Occipital lobe (tissue), 2 donors: ENCODE measurements around the gene PLD2. TPM values are rescaled to one million over a fixed set of nuclear protein-coding genes. Genes with fewer than 3 reads are reported as not detected.
A peak's percentile ranks its signal among the peaks of the same experiment; 100 is the strongest.

Source experiments
- DNase-seq: peaks from one replicate; lab custom pipeline; 2025; lab: John Stamatoyannopoulos, UW
- total RNA-seq: library from RNA; depleted of rRNA; stranded (reverse); fragments of >200 nt; gene quantifications from one replicate; pipeline ENCODE4 v1.2.3, GENCODE V29; 2014

The PLD2 gene
- total RNA-seq, 1 donor from 2014 or later: 6.1 TPM

DNA sequence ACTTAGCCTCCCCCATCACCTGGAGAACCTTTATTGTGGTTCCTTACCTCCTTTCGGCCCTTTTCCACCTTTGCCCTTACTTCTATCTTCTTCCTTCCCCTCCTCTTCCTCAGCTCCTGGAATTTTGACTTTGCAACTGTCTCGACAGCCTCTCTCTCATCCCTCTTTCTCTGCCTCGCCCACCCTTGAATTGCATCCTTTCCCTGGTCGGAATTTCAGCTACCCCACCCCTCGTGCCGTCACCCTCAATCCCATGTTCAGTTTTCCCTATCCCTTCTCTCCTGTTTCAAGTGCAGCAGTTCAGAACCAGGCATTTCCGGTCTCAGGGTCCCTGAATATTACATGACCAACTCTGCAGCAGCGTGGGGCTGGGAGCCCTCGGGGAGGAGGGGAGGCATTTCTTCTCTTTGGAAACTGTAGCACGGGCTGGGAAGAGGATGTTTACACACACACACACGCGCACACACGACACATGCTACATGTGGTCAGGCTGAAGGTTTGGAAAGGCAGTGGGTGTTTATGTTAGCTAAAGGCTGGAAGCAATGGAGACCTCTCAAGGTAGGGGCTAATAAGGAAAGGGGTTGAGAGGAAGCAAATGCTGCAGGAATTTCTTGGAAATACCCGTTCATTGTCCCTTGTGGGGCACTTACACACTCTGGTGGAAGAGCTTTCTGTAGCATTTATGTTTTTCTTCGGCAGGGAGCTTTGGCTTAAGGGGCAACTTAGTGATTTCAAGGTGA lies 27.2 kb downstream of the PLD2 start:
- DNase-seq: no peak

- DNase-seq: no peak
Observed at GRCh38 chr17:4834681-4835020, 27.7 kb downstream of the PLD2 start.

DNA sequence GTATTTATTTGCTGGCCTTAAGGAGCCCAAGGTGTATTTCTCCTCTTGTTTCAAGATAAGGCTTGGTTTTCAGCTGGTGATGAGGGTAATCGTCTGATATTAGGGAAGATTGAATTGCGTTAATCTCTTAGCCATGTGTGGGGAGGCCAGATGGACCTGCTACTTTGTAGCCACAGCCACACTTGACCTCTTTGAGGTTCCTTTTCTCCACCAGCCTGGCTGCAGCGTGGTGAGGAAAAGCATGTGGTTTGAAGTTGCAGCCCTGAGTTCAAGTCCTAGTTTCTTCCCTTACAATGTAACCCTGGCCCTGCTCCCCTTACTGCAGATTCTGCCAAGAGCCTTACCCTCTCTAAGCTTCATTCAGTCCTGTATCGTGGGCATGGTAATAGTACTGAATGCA lies 29.3 kb downstream of the PLD2 start:
- no peak for DNase-seq

DNA sequence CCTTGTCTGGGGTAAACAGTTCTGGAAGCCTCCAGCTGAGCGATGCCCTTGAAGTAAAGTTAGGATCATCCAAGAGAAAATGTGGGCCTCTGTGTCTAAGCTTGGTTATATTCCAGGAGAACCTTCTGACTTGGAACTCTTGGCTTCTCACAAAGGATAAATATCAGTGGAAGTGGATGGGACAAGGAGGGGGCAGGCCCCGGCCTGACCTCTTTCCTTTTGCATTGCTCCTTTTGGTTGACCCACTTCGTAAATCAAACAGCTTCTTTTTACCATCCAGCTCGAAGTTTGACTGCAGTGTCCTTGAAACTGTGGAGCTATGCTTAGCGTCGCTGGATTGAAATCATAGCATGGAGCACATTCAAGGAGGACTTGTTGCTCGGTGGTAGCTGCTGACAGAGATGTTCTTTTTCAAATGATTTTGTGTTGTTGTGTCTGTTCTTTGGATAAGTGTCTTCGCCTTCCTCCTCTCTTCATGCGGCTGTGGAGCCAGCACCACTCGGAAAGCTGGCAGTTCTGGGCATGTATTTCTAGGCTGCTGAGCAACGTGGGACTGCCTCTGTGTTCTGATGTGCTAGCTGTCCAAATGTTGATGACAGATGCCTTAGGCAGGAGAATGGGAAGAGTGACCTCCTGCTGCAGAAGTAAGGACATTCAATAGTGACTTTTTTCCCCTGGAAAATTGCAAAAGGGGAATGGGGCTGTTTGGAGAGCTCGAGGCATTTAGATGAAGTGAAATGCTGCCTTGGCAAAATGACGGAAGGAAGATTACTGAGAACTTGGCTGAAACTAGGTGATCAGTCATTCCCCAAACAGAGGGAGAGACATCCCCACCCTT lies 30.7 kb downstream of the PLD2 start:
- peak; percentile 54 for DNase-seq

GRCh38 chr17:4838309-4838785 lies 31.4 kb downstream of the PLD2 start:
- no peak for DNase-seq

- no peak for DNase-seq
Observed at GRCh38 chr17:4839221-4839620, 32.3 kb downstream of the PLD2 start.

- DNase-seq: no peak
Observed at GRCh38 chr17:4839965-4840892, 33.3 kb downstream of the PLD2 start.

DNA sequence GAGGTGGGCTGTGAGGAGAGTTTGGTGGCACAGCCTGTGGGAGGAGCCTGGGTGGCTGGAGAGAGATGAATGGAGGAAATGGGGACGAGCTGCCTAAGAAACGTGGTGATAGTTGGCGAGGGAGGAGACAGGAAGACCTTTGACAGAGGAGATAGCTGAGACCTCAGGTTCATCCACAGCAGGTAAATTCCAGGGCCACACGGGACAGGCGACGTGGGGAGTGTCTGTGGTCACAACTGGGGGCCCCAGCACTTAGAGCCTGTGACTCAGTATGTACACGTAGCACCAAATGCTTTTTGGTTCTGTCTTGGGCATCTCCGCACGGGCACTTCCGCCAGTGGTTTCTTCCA lies 33.9 kb downstream of the PLD2 start:
- no peak for DNase-seq

DNA sequence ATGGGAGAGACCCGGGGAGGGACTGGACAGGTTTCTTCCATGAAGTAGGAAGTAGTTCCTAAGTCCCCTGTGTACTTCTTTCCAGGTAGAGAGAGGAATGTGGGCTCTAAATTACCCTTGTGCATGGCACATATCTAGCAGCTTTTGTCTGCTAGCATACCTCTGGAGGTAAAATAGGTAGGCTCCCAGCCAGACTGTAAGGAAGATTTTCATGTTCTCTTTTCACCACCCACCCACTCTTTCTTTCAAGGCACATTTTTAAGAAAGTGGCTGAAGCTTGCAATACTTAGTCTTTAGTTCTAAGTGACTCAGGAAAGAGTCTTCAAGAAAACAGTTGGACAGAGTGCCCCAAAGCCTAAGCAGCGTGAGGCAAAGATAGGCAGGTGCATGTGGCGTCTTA lies 35.4 kb downstream of the PLD2 start:
- no peak for DNase-seq

DNA sequence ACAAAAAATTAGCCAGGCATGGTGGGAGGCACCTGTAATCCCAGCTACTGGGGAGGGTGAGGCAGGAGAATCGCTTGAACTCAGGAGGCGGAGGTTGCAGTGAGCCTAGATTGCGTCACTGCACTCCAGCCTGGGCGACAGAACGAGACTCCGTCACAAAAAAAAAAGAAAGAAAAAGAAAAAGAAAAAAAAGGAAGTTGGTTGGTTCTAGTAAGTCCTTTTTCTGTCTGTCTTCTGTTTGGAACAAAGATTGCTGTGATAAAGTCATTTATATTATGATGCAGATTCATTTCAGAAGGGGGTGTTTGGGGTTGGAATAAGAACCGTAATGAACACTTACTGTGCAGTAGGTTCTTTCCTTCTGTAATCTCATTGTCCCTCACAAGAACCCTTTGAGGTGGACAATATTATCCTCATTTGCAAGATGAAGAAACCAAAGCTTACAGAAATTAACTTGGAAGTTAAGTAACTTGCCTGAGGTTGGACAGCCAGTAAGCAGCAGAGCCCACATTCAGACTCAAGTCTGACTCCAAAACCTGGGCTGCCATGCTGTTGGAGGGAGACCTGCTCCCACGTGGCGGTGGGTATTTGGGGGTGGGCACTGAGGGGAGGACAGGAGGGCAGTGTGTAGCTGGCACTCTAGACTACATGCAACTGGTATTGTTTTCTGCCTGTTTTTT lies 36.5 kb downstream of the PLD2 start:
- DNase-seq: no peak

- no peak for DNase-seq
Observed at GRCh38 chr17:4845118-4845517, 38.2 kb downstream of the PLD2 start.

GRCh38 chr17:4846635-4847390 lies 39.9 kb downstream of the PLD2 start:
- no peak for DNase-seq

GRCh38 chr17:4849011-4849536 lies 42.1 kb downstream of the PLD2 start:
- no peak for DNase-seq

DNA sequence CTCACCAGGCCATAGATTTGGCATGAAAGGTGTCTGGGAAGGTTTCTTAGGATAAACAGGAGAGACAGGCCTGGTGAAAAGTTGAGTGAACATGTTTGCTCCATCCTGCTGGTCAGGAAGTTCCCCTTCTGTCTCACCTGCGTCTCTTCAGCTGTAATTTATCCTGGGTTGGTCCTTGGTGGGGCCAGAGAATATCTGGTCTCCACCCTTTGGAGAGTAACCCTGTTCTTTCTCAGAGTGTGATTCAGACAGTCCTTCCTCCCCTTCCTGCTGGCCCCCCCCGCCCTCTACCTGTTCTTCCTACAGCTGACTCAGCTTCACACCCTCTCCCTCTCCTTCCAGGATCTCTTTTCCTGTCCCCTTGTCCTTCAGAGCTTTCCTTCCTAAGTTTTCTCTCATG lies 43.3 kb downstream of the PLD2 start:
- DNase-seq: no peak

DNA sequence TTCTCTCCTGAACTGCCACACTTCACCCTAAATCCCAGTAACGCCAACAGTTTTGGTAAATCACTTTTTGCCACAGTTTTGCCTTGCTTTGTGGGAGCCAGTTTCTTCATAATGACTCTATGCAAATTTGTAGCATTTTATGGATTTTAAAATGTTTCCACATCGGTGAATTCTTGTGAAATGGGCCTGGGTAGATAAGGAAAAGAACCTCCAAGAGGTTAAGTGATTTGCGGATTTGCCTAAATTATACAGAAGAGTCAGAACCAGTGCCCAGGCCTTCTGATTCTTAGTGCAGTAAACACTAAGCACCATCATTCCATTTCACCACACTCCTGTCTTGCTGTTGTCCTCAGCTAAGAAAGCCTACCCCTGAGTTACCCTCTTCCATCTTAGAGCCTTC lies 44.1 kb downstream of the PLD2 start:
- DNase-seq: no peak

- DNase-seq: no peak
Observed at GRCh38 chr17:4852567-4853207, 45.7 kb downstream of the PLD2 start.

DNA sequence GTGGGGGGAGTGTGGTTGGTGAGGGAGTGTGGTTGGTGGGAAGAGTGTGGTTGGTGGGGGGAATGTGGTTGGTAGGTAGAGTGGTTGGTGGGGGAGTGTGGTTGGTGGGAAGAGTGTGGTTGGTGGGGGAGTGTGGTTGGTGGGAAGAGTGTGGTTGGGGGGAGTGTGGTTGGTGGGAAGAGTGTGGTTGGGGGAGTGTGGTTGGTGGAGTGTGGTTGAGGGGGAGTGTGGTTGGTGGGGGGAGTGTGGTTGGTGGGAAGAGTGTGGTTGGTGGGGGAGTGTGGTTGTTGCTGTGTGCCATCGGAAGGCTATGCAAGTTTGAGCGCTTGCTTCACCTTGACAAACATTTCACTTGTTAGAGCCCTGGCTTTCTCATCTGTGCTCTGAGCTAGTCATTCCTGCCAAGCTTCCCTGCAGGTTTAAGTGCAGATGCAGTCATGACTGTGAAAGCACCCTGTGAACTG lies 46.3 kb downstream of the PLD2 start:
- DNase-seq: no peak

DNA sequence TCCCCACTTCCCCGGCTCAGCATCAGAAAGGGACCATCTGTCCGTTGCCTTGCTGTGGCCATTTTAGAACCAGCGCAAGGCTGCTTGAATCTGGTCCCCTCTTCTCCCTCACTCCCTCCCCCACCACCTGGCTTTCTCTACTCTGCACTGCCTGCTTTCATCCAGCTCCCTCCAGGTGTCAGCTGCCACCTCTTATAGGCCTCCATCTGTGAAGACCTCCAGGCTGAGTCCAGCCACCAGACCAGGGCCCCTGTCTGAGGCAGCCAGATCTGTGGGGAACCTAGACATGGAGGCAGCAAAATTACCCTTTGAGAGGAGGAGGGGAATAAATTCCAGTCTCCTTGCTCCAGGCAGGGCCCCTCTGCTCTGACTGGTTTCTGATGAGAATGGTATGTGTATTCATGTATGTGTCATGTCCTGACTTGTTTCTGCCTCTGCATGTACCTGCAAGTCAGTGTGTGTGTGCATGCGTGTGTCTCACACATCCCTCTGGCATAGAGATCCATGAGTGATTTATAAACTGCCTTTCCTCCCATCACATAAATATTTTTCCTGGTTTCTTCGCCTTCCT lies 47.2 kb downstream of the PLD2 start:
- DNase-seq: no peak

DNA sequence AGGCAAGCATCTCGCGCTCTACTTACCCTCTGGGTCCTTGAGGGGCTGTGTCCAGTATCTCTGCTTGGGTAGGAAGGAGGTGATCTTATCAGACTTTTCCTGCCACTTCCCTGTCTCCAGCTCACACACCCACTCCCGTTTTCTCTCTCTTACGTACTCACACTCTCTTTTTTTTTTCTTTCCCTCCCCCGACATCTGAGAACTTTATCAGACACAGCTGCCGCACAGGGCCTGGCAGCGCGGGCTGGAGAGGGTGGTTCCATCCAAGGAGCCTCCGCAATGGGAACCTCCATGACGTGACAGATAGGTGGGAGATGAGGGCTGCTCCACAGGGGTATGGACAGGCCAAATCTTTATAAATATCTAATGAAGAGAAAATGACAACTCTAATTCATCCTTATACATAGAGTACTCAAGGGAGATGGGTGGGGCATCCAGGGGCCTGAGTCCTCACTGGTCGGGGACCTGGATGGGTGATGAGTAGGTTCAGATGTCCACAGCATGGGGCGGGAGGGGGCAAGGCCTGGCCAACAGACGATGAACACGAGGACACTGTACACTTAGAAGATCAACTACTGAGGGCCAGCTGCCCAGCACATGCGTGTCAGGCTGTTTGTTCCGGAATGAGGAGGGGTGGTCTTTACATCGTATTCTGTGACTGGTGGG lies 49.5 kb downstream of the PLD2 start:
- no peak for DNase-seq
